ENCODE measurements around the gene RAB26.

DNA sequence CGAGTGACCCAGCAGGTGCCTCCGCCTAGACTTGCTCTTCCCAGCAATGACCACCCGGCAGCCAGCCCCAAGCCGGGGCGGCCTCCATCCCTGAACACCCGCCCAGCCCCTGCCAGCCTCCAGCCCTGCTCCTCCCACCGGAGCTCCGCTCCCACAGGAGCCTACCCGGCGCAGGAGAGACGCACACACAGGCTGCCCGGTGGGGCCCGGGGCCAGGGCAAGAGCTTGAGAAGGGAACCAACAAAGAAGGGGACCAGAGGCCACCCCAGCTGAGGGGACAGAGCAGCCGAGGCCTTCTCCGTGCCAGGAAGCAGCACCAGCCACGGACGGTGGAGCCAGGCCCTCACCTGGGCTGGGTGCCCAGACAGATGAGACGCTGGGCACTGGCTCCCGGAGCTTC, 26.6 kb upstream of the RAB26 start:
- TF ChIP-seq, protein P1, sequence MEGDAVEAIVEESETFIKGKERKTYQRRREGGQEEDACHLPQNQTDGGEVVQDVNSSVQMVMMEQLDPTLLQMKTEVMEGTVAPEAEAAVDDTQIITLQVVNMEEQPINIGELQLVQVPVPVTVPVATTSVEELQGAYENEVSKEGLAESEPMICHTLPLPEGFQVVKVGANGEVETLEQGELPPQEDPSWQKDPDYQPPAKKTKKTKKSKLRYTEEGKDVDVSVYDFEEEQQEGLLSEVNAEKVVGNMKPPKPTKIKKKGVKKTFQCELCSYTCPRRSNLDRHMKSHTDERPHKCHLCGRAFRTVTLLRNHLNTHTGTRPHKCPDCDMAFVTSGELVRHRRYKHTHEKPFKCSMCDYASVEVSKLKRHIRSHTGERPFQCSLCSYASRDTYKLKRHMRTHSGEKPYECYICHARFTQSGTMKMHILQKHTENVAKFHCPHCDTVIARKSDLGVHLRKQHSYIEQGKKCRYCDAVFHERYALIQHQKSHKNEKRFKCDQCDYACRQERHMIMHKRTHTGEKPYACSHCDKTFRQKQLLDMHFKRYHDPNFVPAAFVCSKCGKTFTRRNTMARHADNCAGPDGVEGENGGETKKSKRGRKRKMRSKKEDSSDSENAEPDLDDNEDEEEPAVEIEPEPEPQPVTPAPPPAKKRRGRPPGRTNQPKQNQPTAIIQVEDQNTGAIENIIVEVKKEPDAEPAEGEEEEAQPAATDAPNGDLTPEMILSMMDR (IDR thresholded peaks at IDR 0.05; ENCODE audit: extremely low read depth in 1 of 2, insufficient read depth in 1 of 2, low read depth in 1 of 2, low read length in 2 of 2), result no peak
- TF ChIP-seq POLR2A (IDR thresholded peaks at IDR 0.05; ENCODE audit: low read depth, low read length) (no peak), POLR2AphosphoS5 (IDR thresholded peaks at IDR 0.05; ENCODE audit: insufficient read depth, low read depth, low read length) (no peak), EZH2 (IDR thresholded peaks at IDR 0.05; ENCODE audit: borderline replicate concordance, low read depth, low read length, severe bottlenecking) (no peak), FOS (IDR thresholded peaks at IDR 0.05; ENCODE audit: borderline replicate concordance, insufficient read depth, low read length) (no peak), JUN (IDR thresholded peaks at IDR 0.05; ENCODE audit: borderline replicate concordance, insufficient read depth, insufficient read length, low read depth) (no peak)
- TF ChIP-seq, protein P2, sequence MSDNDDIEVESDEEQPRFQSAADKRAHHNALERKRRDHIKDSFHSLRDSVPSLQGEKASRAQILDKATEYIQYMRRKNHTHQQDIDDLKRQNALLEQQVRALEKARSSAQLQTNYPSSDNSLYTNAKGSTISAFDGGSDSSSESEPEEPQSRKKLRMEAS (IDR thresholded peaks at IDR 0.05; ENCODE audit: insufficient read depth, insufficient read length), result no peak
